LNCAP (cell line): ENCODE results near the gene CLRN3.

Experiments
- CTCF ChIP-seq: fragments of 450-650 bp; IDR thresholded peaks from 2 replicates; pipeline ENCODE4 v1.5.1; 2017; ENCODE audit warnings: mild to moderate bottlenecking

The CLRN3 gene

GRCh38 chr10:127915324-127915723 is 22.6 kb upstream of the CLRN3 start:
- TF ChIP-seq CTCF = no peak

- no peak for TF ChIP-seq CTCF
Observed at GRCh38 chr10:127913368-127913759, 20.6 kb upstream of the CLRN3 start.

- TF ChIP-seq CTCF = no peak
Observed at GRCh38 chr10:127912607-127913367, 20.0 kb upstream of the CLRN3 start.

- TF ChIP-seq CTCF = no peak
Observed at GRCh38 chr10:127911867-127912257, 19.1 kb upstream of the CLRN3 start.

- TF ChIP-seq CTCF = no peak
Observed at GRCh38 chr10:127911218-127911866, 18.6 kb upstream of the CLRN3 start.

- TF ChIP-seq CTCF = no peak
Observed at GRCh38 chr10:127910464-127910770, 17.7 kb upstream of the CLRN3 start.

GRCh38 chr10:127909716-127910463 is 17.1 kb upstream of the CLRN3 start:
- no peak for TF ChIP-seq CTCF
